Neural progenitor cell (in vitro differentiated cells): ENCODE data around the gene KIFBP.

ENCODE experiments used
- EZH2 ChIP-seq: fragments of 200-600 bp; sonication (generic); IDR thresholded peaks from 2 replicates; pipeline ENCODE4 v1.6.1; 2017; ENCODE audit warnings: antibody characterized with exemption, mild to moderate bottlenecking, moderate library complexity
- EZH2phosphoT487 ChIP-seq: fragments of 200-600 bp; sonication (generic); IDR thresholded peaks from 2 replicates; pipeline ENCODE4 v1.6.1; 2017; ENCODE audit warnings: antibody characterized with exemption
- TF ChIP-seq, protein P1 (sequence below): fragments of 200-600 bp; sonication (generic); IDR thresholded peaks from 2 replicates; pipeline ENCODE4 v1.5.1; 2017; ENCODE audit warnings: antibody characterized with exemption, mild to moderate bottlenecking

DNA sequence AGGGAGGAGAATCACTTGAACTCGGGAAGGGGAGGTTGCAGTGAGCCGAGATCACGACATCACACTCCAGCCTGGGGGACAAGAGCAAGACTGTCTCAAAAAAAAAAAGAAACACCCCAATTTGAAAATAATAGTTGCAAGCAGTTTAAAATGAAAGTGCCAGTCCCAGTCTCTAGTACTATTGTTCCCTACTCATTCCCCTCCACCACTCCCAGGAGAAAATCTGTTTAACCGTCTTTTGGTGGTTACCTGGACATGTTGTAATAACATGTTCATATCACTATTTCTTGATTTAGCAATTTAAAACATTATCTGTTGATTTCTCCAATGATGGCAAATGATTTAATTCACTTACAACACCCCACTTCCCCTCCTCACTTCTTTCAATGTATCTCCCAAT, 44.7 kb downstream of the KIFBP start:
- TF ChIP-seq, protein P1, sequence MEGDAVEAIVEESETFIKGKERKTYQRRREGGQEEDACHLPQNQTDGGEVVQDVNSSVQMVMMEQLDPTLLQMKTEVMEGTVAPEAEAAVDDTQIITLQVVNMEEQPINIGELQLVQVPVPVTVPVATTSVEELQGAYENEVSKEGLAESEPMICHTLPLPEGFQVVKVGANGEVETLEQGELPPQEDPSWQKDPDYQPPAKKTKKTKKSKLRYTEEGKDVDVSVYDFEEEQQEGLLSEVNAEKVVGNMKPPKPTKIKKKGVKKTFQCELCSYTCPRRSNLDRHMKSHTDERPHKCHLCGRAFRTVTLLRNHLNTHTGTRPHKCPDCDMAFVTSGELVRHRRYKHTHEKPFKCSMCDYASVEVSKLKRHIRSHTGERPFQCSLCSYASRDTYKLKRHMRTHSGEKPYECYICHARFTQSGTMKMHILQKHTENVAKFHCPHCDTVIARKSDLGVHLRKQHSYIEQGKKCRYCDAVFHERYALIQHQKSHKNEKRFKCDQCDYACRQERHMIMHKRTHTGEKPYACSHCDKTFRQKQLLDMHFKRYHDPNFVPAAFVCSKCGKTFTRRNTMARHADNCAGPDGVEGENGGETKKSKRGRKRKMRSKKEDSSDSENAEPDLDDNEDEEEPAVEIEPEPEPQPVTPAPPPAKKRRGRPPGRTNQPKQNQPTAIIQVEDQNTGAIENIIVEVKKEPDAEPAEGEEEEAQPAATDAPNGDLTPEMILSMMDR: no peak
- TF ChIP-seq EZH2phosphoT487 (no peak), EZH2 (no peak)
